ENCODE measurements around the gene TBX1.

The TBX1 gene

DNA sequence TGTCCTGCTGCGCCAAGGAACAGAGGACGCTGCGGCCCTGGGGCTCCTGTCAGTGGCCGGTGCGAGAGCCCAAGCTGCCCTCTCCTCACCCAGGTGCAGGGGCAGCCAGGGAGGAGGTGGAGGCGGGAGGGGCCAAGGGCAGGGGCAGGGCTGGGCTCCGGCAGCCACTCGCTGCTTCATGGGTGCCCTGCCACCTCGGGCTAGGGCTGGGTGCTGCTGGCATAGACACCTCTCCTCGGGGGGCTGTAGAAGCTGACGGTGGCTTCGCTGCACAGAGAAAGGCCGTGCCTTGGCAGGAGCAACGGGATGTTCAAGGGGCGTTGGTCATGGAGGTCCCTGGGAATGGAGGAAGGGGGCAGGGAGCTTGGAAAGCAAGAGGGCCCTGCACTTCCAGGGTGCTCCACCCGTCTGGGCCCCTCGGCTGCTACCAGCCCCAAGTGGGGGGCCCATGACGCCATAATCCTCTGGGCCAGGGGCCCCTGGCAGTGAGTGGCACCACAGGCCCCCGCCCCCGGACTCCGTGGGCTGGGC is 1.6 kb upstream of the TBX1 start:
- Mint-ChIP-seq H3K4me1 (ENCODE audit: low read depth) (peaks cover 20% of the 10 kb centered on the region), H3K4me3 (no peak overlapping the region), H3K27ac (no peak overlapping the region), H3K27me3 (ENCODE audit: low read depth) (peaks cover 68% of the 10 kb centered on the region), H3K36me3 (ENCODE audit: low read depth) (peaks cover 2% of the 10 kb centered on the region), H3K9me3 (no peaks in the 10 kb centered on the region)
- no peak for DNase-seq (ENCODE audit: low spot score)

DNA sequence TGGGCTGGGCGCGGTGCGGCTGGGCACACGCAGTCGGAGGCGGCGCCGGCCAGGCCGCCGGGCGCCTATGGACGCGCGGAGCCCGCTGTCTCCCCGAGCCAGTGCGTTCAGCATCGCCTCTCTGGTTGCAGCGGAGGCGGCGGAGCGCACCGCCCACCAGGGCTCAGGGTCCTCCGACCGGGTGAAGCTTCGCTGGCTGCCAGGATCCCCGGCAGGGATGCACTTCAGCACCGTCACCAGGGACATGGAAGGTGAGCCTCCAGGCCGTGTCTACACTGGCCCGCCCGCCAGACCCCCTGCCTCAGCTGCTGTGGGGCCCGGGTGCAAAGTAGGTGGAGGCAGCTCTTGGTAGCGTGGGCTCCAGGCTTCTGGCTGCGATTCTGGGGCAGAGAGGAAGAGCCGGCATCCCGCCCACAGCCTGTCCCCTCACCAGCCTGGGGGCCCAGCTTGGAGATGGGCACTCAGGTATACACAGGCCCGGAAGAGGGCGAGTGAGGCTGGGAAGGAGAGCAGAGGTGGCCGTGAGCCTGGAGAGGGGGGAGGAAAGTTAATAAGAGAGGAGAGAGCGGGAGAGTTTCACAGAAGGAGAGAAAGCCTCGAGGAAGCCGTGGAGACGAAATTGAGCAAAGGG is 1.0 kb upstream of the TBX1 start:
- Mint-ChIP-seq H3K36me3 (ENCODE audit: low read depth) (peaks cover 2% of the 10 kb centered on the region), H3K27ac (peak overlapping the region; percentile 53), H3K4me1 (ENCODE audit: low read depth) (peaks cover 20% of the 10 kb centered on the region), H3K27me3 (ENCODE audit: low read depth) (peaks cover 67% of the 10 kb centered on the region), H3K4me3 (peak overlapping the region; percentile 79), H3K9me3 (no peaks in the 10 kb centered on the region)
- no peak for DNase-seq (ENCODE audit: low spot score)

DNA sequence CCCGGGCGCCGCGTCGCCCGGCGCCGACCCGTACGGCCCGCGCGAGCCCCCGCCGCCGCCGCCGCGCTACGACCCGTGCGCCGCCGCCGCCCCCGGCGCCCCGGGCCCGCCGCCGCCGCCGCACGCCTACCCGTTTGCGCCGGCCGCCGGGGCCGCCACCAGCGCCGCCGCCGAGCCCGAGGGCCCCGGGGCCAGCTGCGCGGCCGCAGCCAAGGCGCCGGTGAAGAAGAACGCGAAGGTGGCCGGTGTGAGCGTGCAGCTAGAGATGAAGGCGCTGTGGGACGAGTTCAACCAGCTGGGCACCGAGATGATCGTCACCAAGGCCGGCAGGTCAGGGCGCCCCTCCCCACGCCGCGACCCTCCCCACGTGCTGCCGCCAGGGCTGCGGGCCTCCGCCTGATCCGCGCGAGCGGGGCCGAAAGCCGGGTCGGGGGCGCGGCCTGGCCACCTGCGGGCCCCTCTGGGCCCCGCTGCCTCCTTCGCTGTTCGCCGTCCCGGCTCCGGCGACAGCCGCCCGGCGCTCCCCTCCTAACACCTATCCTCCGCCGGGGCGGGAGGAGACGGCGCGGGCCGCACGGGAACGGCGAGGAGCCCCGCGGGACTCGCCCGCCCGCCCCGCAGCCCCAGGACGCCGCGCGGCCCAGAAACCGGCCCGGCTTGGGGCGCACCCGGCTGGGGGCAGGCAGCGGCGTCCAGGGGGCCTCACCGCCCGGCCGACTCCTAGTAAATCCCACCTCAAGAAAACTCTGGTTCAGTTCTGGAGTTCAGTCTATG is 560 bp downstream of the TBX1 start:
- Mint-ChIP-seq H3K27ac (peak overlapping the region; percentile 45), H3K36me3 (ENCODE audit: low read depth) (peaks cover 2% of the 10 kb centered on the region), H3K4me1 (ENCODE audit: low read depth) (peaks cover 21% of the 10 kb centered on the region), H3K4me3 (no peak overlapping the region), H3K9me3 (no peaks in the 10 kb centered on the region), H3K27me3 (ENCODE audit: low read depth) (peaks cover 63% of the 10 kb centered on the region)
- DNase-seq (ENCODE audit: low spot score): no peak

- no peaks in the 10 kb centered on the region for H3K9me3 Mint-ChIP-seq
- H3K4me1 Mint-ChIP-seq (ENCODE audit: low read depth): peaks cover 18% of the 10 kb centered on the region
- peaks cover 2% of the 10 kb centered on the region for H3K36me3 Mint-ChIP-seq (ENCODE audit: low read depth)
- DNase-seq (ENCODE audit: low spot score): no peak
- peaks cover 58% of the 10 kb centered on the region for H3K27me3 Mint-ChIP-seq (ENCODE audit: low read depth)
- H3K27ac Mint-ChIP-seq: peak overlapping the region; percentile 45
- H3K4me3 Mint-ChIP-seq: no peak overlapping the region
These were observed 1.4 kb downstream of the TBX1 start for GRCh38 chr22:19761725-19762567.

GRCh38 chr22:19762568-19763457 is 2.2 kb downstream of the TBX1 start:
- H3K27ac Mint-ChIP-seq: no peak overlapping the region
- H3K27me3 Mint-ChIP-seq (ENCODE audit: low read depth): peaks cover 59% of the 10 kb centered on the region
- peaks cover 15% of the 10 kb centered on the region for H3K4me1 Mint-ChIP-seq (ENCODE audit: low read depth)
- H3K36me3 Mint-ChIP-seq (ENCODE audit: low read depth): peaks cover 2% of the 10 kb centered on the region
- no peak for DNase-seq (ENCODE audit: low spot score)
- no peak overlapping the region for H3K4me3 Mint-ChIP-seq
- no peaks in the 10 kb centered on the region for H3K9me3 Mint-ChIP-seq

DNA sequence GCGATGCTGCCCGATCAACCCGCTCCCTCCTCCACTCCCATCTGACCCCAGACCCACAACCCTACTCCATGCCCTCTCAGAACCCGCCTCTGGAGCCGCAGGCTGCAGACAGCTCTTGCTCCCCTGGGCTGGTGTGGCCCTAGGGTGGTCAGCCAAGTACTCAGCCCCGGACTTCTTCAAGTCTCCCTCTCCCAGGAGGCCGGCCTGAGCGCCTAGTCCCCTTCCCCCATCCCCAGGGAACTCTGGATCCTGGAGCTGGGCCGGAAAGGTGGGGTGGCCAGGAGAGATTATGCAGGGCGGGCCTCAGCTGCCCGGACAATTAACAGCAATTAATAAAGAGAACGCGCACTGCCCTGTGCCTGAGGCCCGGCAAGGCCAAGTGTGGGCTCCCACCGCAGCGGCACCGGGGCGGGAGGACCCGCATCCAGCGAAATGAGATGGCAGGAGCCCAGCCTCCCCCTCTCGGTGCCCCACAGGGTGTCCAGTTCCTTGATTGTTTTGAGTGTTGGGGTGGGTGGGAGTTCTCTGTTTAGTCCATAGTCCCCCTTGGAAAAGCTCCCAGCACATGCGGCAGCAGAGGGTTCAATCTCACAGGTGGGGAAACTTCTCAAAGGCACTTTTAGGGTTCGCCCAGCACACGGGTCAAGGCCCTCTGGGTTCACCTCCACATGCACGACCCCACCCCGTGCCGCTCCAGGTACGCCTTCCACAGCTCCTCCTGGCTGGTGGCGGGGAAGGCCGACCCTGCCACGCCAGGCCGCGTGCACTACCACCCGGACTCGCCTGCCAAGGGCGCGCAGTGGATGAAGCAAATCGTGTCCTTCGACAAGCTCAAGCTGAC is 3.1 kb downstream of the TBX1 start:
- H3K36me3 Mint-ChIP-seq (ENCODE audit: low read depth): peaks cover 2% of the 10 kb centered on the region
- no peak overlapping the region for H3K27ac Mint-ChIP-seq
- H3K27me3 Mint-ChIP-seq (ENCODE audit: low read depth): peaks cover 64% of the 10 kb centered on the region
- H3K4me1 Mint-ChIP-seq (ENCODE audit: low read depth): peaks cover 15% of the 10 kb centered on the region
- DNase-seq (ENCODE audit: low spot score): no peak
- no peak overlapping the region for H3K4me3 Mint-ChIP-seq
- H3K9me3 Mint-ChIP-seq: no peaks in the 10 kb centered on the region

GRCh38 chr22:19764299-19764593 is 3.7 kb downstream of the TBX1 start:
- DNase-seq (ENCODE audit: low spot score): no peak
- no peaks in the 10 kb centered on the region for H3K9me3 Mint-ChIP-seq
- H3K27me3 Mint-ChIP-seq (ENCODE audit: low read depth): peaks cover 66% of the 10 kb centered on the region
- H3K36me3 Mint-ChIP-seq (ENCODE audit: low read depth): peaks cover 2% of the 10 kb centered on the region
- H3K4me3 Mint-ChIP-seq: no peak overlapping the region
- no peak overlapping the region for H3K27ac Mint-ChIP-seq
- peaks cover 15% of the 10 kb centered on the region for H3K4me1 Mint-ChIP-seq (ENCODE audit: low read depth)

DNA sequence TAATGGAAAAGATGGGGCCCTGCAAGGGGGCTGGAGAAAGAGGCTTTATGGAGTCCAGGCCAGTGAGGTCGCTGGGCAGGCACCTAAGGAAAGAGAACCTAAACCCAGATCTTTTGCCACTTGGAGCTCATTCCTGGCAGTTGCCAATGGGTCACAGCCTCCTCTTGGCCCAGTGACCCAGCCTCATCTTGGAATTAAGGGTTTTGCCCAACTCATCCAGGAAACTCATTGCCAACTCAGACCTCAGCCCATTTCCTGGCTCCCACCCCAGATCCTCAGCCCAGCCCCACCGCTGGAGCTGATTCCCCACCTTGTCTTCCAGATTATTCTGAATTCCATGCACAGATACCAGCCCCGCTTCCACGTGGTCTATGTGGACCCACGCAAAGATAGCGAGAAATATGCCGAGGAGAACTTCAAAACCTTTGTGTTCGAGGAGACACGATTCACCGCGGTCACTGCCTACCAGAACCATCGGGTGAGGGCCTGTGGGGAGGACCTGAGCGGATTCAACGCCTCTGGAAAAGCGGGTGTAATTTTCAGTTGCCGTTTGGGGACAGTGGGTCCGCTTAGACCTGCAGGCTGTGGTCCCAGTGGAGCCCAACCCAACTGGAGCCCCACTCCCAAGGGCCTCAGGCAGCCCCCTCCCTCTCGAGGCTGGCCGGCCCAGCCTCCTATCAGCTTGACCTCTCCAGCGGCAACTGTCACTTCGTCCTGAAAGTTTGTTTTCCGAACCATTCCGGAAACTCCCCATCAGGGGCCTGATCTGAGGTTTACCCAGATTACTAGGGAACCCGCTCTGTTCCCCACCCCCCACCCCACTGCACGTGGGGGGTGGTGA is 4.3 kb downstream of the TBX1 start:
- Mint-ChIP-seq H3K9me3 (no peaks in the 10 kb centered on the region), H3K4me3 (no peak overlapping the region), H3K27me3 (ENCODE audit: low read depth) (peaks cover 66% of the 10 kb centered on the region), H3K36me3 (ENCODE audit: low read depth) (peaks cover 2% of the 10 kb centered on the region), H3K4me1 (ENCODE audit: low read depth) (peaks cover 11% of the 10 kb centered on the region), H3K27ac (no peak overlapping the region)
- no peak for DNase-seq (ENCODE audit: low spot score)

- H3K9me3 Mint-ChIP-seq: no peaks in the 10 kb centered on the region
- H3K36me3 Mint-ChIP-seq (ENCODE audit: low read depth): no peaks in the 10 kb centered on the region
- H3K27ac Mint-ChIP-seq: no peak overlapping the region
- H3K4me1 Mint-ChIP-seq (ENCODE audit: low read depth): peaks cover 6% of the 10 kb centered on the region
- peak; percentile 11 for DNase-seq (ENCODE audit: low spot score)
- H3K4me3 Mint-ChIP-seq: peak overlapping the region; percentile 52
- peaks cover 66% of the 10 kb centered on the region for H3K27me3 Mint-ChIP-seq (ENCODE audit: low read depth)
These were observed 5.1 kb downstream of the TBX1 start for GRCh38 chr22:19765477-19766239.

- Mint-ChIP-seq H3K27me3 (ENCODE audit: low read depth) (peaks cover 66% of the 10 kb centered on the region), H3K4me1 (ENCODE audit: low read depth) (peaks cover 6% of the 10 kb centered on the region), H3K27ac (no peak overlapping the region), H3K9me3 (no peaks in the 10 kb centered on the region), H3K36me3 (ENCODE audit: low read depth) (no peaks in the 10 kb centered on the region), H3K4me3 (no peak overlapping the region)
- no peak for DNase-seq (ENCODE audit: low spot score)
These were observed 5.6 kb downstream of the TBX1 start for GRCh38 chr22:19766240-19766510.

GRCh38 chr22:19766511-19767426 is 6.2 kb downstream of the TBX1 start:
- no peak overlapping the region for H3K27ac Mint-ChIP-seq
- H3K27me3 Mint-ChIP-seq (ENCODE audit: low read depth): peaks cover 63% of the 10 kb centered on the region
- no peaks in the 10 kb centered on the region for H3K36me3 Mint-ChIP-seq (ENCODE audit: low read depth)
- peaks cover 5% of the 10 kb centered on the region for H3K4me1 Mint-ChIP-seq (ENCODE audit: low read depth)
- H3K9me3 Mint-ChIP-seq: no peaks in the 10 kb centered on the region
- H3K4me3 Mint-ChIP-seq: peak overlapping the region; percentile 46
- peak; percentile 53 for DNase-seq (ENCODE audit: low spot score)

Measured in T-helper 2 cell treated with Interferon-gamma antibody and Interleukin-4, amounts not matched to agents 5 μg/mL and 100 μg/mL, for 36 hours (primary cell).